Measurements from ENCODE around the gene PAK3.

DNA sequence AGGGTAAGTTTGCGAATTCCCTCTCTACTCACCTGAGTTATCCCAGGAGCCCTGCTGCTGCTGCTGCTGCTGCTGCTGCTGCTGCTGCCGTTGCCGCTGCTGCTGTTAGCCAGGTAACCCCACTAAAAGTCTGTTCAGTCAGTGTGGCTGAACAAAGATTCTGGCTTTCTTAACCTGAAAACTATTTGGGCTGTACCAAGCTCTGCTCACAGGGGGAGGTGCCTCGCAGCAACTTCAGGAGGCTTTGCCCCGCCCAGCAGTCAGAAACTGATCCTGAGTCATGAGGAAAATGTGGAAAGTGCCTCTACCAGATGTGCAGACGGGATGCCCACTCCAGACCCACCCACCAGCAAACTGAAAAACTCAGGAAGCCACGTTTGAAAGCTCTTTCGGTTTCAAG is 174.3 kb downstream of the PAK3 start, which contains the start of gene CAPN6:
- no peak for TF ChIP-seq EZH2 (IDR thresholded peaks at IDR 0.05)
- TF ChIP-seq, protein P1, sequence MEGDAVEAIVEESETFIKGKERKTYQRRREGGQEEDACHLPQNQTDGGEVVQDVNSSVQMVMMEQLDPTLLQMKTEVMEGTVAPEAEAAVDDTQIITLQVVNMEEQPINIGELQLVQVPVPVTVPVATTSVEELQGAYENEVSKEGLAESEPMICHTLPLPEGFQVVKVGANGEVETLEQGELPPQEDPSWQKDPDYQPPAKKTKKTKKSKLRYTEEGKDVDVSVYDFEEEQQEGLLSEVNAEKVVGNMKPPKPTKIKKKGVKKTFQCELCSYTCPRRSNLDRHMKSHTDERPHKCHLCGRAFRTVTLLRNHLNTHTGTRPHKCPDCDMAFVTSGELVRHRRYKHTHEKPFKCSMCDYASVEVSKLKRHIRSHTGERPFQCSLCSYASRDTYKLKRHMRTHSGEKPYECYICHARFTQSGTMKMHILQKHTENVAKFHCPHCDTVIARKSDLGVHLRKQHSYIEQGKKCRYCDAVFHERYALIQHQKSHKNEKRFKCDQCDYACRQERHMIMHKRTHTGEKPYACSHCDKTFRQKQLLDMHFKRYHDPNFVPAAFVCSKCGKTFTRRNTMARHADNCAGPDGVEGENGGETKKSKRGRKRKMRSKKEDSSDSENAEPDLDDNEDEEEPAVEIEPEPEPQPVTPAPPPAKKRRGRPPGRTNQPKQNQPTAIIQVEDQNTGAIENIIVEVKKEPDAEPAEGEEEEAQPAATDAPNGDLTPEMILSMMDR (IDR thresholded peaks at IDR 0.05) = no peak
